Mesodermal cell (in vitro differentiated cells): Measurements from ENCODE around the gene PPP3CA.

Source experiments
- H3K27ac ChIP-seq: 2 replicates; pipeline ENCODE4 v1.7.0; 2013; ENCODE audit warnings: mild to moderate bottlenecking, low read depth, low read length, moderate library complexity; ENCODE audit not compliant: severe bottlenecking
- H3K36me3 ChIP-seq: 2 replicates; pipeline ENCODE4 v1.7.1; 2013; ENCODE audit warnings: mild to moderate bottlenecking, low read length, moderate library complexity; ENCODE audit not compliant: control insufficient read depth, insufficient read depth
- H3K4me1 ChIP-seq: one replicate; pipeline ENCODE4 v1.7.1; 2013; ENCODE audit warnings: mild to moderate bottlenecking, low read length; ENCODE audit not compliant: insufficient read depth, control insufficient read depth, poor library complexity, severe bottlenecking
- H3K4me3 ChIP-seq: 2 replicates; pipeline ENCODE4 v1.7.0; 2013; ENCODE audit warnings: low read length, control low read depth, mild to moderate bottlenecking; ENCODE audit not compliant: insufficient read depth, poor library complexity, severe bottlenecking; ENCODE audit errors: extremely low read depth
- H3K9me3 ChIP-seq: 2 replicates; pipeline ENCODE4 v1.7.1; 2013; ENCODE audit warnings: mild to moderate bottlenecking, low read length, moderate library complexity; ENCODE audit not compliant: control insufficient read depth
- WGBS, 2 experiments: methylation state at CpG; one replicate each; pipeline ENCODE4 v1.1.5; 2013; ENCODE audit warnings: missing lambda C conversion rate in 2 of 2; ENCODE audit not compliant: insufficient coverage in 2 of 2; 5-methylcytosine and 5-hydroxymethylcytosine counted together

Gene PPP3CA

GRCh38 chr4:101031971-101032370 lies 315.4 kb downstream of the PPP3CA start:
- 31 to 44% methylated on average over 3 to 4 of the region's 5 CpGs for WGBS, 2 experiments
- H3K9me3 ChIP-seq = no peaks in the 10 kb centered on the region
- peaks cover 4% of the 10 kb centered on the region for H3K4me1 ChIP-seq
- no peak overlapping the region for H3K4me3 ChIP-seq
- H3K27ac ChIP-seq = no peak overlapping the region
- no peaks in the 10 kb centered on the region for H3K36me3 ChIP-seq

GRCh38 chr4:101028886-101029285 lies 318.4 kb downstream of the PPP3CA start:
- no peak overlapping the region for H3K4me3 ChIP-seq
- H3K4me1 ChIP-seq = peaks cover 8% of the 10 kb centered on the region
- no peaks in the 10 kb centered on the region for H3K9me3 ChIP-seq
- no peak overlapping the region for H3K27ac ChIP-seq
- H3K36me3 ChIP-seq = no peaks in the 10 kb centered on the region

GRCh38 chr4:101027721-101028120 lies 319.6 kb downstream of the PPP3CA start:
- Histone ChIP-seq H3K36me3 (no peaks in the 10 kb centered on the region), H3K9me3 (no peaks in the 10 kb centered on the region), H3K27ac (no peak overlapping the region), H3K4me3 (no peak overlapping the region), H3K4me1 (peaks cover 8% of the 10 kb centered on the region)

GRCh38 chr4:101025755-101026154 lies 321.6 kb downstream of the PPP3CA start:
- Histone ChIP-seq H3K4me1 (peaks cover 20% of the 10 kb centered on the region), H3K9me3 (no peaks in the 10 kb centered on the region), H3K36me3 (no peaks in the 10 kb centered on the region), H3K4me3 (no peak overlapping the region), H3K27ac (no peak overlapping the region)
- WGBS, 2 experiments = 100% methylated on average over 2 of the region's 8 CpGs; no CpG with 5 or more reads in 1 of the 2 experiments

- no peak overlapping the region for H3K4me3 ChIP-seq
- peaks cover 30% of the 10 kb centered on the region for H3K4me1 ChIP-seq
- no peak overlapping the region for H3K27ac ChIP-seq
- H3K36me3 ChIP-seq = no peaks in the 10 kb centered on the region
- H3K9me3 ChIP-seq = no peaks in the 10 kb centered on the region
- WGBS, 2 experiments = 89 to 95% methylated on average over 6 to 7 of the region's 8 CpGs
Observed at GRCh38 chr4:101022151-101023024, 324.9 kb downstream of the PPP3CA start.

GRCh38 chr4:101020956-101021355 lies 326.4 kb downstream of the PPP3CA start:
- WGBS, 2 experiments = 75 to 82% methylated on average over 3 to 4 of the region's 4 CpGs
- H3K4me1 ChIP-seq = peaks cover 30% of the 10 kb centered on the region
- no peaks in the 10 kb centered on the region for H3K36me3 ChIP-seq
- no peak overlapping the region for H3K4me3 ChIP-seq
- no peaks in the 10 kb centered on the region for H3K9me3 ChIP-seq
- H3K27ac ChIP-seq = peak overlapping the region; percentile 3

GRCh38 chr4:101019941-101020401 lies 327.4 kb downstream of the PPP3CA start:
- no peak overlapping the region for H3K4me3 ChIP-seq
- peaks cover 30% of the 10 kb centered on the region for H3K4me1 ChIP-seq
- no peak overlapping the region for H3K27ac ChIP-seq
- H3K9me3 ChIP-seq = no peaks in the 10 kb centered on the region
- no peaks in the 10 kb centered on the region for H3K36me3 ChIP-seq
- 86 to 88% methylated on average over 1 of the region's 1 CpG for WGBS, 2 experiments

- Histone ChIP-seq H3K9me3 (no peaks in the 10 kb centered on the region), H3K27ac (no peak overlapping the region), H3K4me3 (no peak overlapping the region), H3K36me3 (no peaks in the 10 kb centered on the region), H3K4me1 (peaks cover 30% of the 10 kb centered on the region)
- 89 to 94% methylated on average over 3 of the region's 4 CpGs for WGBS, 2 experiments
Observed at GRCh38 chr4:101019313-101019712, 328.0 kb downstream of the PPP3CA start.

- peaks cover 26% of the 10 kb centered on the region for H3K4me1 ChIP-seq
- no peak overlapping the region for H3K4me3 ChIP-seq
- no peak overlapping the region for H3K27ac ChIP-seq
- H3K9me3 ChIP-seq = no peaks in the 10 kb centered on the region
- no peaks in the 10 kb centered on the region for H3K36me3 ChIP-seq
- WGBS, 2 experiments = 93 to 100% methylated on average over 3 to 5 of the region's 5 CpGs
Observed at GRCh38 chr4:101018836-101019235, 328.5 kb downstream of the PPP3CA start.

- H3K27ac ChIP-seq = no peak overlapping the region
- H3K9me3 ChIP-seq = no peaks in the 10 kb centered on the region
- no peaks in the 10 kb centered on the region for H3K36me3 ChIP-seq
- no peaks in the 10 kb centered on the region for H3K4me1 ChIP-seq
- no CpG with 5 or more reads among the region's 3 CpGs for WGBS, 2 experiments
- no peak overlapping the region for H3K4me3 ChIP-seq
Observed at GRCh38 chr4:101014417-101014816, 332.9 kb downstream of the PPP3CA start.

- H3K36me3 ChIP-seq = no peaks in the 10 kb centered on the region
- no peaks in the 10 kb centered on the region for H3K4me1 ChIP-seq
- H3K27ac ChIP-seq = no peak overlapping the region
- H3K9me3 ChIP-seq = no peaks in the 10 kb centered on the region
- H3K4me3 ChIP-seq = no peak overlapping the region
- 73 to 100% methylated on average over 1 of the region's 1 CpG for WGBS, 2 experiments
Observed at GRCh38 chr4:101010987-101011386, 336.3 kb downstream of the PPP3CA start.
